Measurements from ENCODE around the gene MPPED1.

Gene MPPED1

GRCh38 chr22:43541022-43541421 lies 129.2 kb downstream of the MPPED1 start:
- no peak for DNase-seq (ENCODE audit: low read depth in 2 of 2)

DNA sequence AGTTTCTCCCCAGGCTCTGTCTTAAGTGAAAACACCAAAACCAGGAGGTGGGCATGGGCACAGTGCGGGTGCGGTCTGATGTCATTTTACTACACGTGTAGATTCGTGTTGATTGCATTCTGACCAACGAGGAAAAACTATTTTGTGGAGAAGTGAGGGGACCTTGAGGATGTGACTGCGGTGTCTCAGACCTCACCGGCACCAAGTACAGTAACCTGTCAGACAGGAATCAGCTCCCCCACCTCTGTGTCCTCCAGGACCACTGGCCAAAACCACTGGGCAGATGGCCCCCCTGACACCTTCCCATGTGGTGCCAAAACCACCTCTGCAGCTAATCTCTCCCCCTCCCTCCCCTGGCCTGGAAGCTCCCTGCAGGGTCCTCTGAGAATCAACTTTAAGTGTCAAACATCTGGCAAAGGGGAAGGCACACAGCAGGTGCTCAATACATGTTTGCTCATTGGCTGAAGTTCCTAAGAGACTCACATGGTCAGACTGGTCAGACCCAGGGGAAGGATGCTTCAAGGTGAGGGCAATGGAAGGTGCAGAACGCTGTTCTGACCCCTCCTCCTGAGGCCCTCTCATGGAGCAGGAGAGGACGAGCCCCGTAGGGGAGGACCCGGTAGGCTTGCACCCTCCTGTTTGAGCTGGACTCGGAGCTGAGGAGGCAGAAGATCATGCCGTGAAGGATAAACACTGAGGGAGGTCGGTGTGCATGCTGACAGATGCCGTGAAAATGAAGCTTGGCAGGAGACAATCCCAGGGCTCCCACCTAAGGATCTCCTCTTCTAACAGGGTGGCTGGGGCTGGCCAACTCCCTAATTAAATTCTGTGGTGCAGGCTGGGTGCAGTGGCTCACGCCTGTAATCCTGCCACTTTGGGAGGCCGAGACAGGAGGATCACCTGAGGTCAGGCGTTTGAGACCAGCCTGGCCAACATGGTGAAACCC lies 129.9 kb downstream of the MPPED1 start:
- no peak for DNase-seq (ENCODE audit: low read depth in 2 of 2)

GRCh38 chr22:43542681-43543521 lies 131.1 kb downstream of the MPPED1 start:
- no peak for DNase-seq (ENCODE audit: low read depth in 2 of 2)

- DNase-seq (ENCODE audit: low read depth in 2 of 2) = no peak
Observed at GRCh38 chr22:43543522-43544288, 131.9 kb downstream of the MPPED1 start.

GRCh38 chr22:43544289-43544673 lies 132.5 kb downstream of the MPPED1 start:
- DNase-seq (ENCODE audit: low read depth in 2 of 2) = no peak

DNA sequence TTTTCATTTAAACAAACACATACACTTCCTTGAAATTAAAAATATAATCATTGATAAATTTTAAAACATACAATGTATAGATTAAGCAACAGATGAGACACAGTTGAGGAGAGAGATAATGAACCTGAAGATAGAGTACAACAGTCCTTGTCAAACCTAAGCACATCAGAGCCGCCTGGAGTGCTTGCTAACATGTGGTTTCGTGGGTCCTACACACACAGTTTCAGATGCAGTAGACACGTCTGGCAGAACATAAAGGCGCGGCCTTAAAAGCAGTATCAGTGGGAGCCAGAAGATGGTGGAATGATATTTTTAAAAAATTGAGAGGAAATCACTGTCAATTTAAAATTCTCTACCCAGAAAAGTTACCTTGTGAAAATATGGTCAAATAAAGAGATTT lies 134.4 kb downstream of the MPPED1 start:
- no peak for DNase-seq (ENCODE audit: low read depth in 2 of 2)

DNA sequence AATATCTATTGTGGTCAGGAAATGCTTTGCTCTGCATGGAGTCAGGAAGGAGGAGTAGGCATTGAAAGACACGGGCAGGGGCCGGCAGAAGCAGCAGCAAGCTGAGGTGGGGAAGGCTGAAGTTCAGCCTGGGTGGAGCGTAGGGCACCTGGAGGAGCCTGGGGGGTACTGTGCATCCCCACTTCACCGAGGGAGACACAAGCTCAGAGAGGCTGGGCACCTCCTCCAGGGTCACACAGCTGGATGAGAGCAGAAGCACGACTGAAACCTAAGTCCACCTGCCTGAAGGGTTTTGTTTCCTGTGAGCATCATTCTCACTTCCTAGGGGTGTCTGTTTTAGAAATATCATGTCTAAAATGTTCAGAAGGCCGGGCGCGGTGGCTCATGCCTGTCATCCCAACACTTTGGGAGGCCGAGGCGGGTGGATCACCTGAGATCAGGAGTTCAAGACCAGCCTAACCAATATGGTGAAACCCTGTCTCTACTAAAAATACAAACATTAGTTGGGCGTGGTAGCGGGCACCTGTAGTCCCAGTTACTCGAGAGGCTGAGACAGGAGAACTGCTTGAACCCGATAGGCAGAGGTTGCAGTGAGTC lies 138.3 kb downstream of the MPPED1 start:
- no peak for DNase-seq (ENCODE audit: low read depth in 2 of 2)

DNA sequence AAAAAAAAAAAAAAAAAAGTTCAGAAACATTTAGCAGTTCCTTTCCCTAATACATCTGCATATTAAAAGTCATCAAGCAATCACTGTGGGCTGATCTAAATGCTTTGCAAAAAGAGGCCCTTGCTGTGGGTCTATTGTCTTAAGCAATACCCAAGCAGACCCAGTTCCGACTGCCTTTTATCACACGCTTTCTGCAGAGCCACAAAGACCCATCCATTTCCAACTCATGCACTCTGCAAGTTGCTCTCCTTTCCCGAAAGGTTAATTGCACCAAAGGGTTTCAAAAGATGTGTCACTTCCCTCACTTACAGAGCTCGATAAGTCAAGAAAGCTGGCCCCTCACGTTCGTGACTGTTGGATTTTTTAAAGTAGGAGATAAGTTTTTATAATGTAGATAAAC lies 138.9 kb downstream of the MPPED1 start:
- DNase-seq (ENCODE audit: low read depth in 2 of 2) = no peak

DNA sequence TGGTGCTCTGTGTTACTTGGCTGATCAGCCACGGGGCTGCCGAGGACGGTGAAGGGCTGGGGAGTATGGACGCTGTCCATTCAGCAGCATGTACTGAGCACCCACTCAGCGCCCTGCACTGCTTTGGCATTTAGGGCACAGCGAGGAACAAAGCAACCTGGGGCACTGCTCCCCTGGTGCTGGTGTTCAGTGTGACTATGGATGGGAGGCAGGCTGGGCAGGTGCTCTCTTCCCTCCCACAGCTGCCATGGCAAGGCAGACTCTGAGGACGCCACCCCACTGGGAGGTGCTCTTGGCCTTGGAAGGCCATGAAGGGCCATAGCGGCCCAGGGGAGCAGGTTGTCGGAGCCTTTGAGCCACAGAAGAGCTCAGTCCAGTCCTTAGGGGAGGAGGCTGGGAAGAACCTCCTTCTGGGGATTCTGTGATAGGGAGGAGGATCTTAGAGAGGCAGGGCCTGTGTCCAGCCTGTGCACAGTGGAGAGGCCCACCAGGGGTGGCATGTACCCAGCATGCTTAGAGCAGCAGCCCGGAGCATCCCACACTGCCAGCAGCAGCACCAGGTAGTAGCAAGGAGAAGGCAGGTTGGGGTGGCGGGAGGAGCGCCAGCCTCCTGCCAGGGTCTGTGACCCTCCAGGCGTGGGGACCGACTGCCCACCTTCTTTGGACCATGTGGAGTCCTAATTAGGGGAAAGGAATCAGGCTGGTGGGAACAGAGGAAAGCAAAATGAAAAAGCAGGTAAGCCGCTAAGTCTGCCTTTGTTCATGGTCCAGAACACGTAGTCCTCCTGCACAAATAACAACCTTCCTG lies 141.8 kb downstream of the MPPED1 start:
- DNase-seq (ENCODE audit: low read depth in 2 of 2) = no peak

GRCh38 chr22:43554259-43554636 lies 142.4 kb downstream of the MPPED1 start:
- no peak for DNase-seq (ENCODE audit: low read depth in 2 of 2)

GRCh38 chr22:43554694-43555365 lies 143.0 kb downstream of the MPPED1 start:
- no peak for DNase-seq (ENCODE audit: low read depth in 2 of 2)

- no peak for DNase-seq (ENCODE audit: low read depth in 2 of 2)
Observed at GRCh38 chr22:43555561-43556515, 144.0 kb downstream of the MPPED1 start.

Data from fibroblast of skin of left biceps (primary cell).